DMS79 treated with DMSO at 0.1 percent for 48 hours (cell line): Measurements from ENCODE around the gene RPS10.
"Not testable (repeated sequence)": the region's sequence is repeated elsewhere in the genome, so short reads cannot be mapped to it uniquely, and the experiment has no call there.

Source experiments
- DNase-seq: peaks from one replicate; lab custom pipeline; 2025; lab: John Stamatoyannopoulos, UW

RPS10 gene

DNA sequence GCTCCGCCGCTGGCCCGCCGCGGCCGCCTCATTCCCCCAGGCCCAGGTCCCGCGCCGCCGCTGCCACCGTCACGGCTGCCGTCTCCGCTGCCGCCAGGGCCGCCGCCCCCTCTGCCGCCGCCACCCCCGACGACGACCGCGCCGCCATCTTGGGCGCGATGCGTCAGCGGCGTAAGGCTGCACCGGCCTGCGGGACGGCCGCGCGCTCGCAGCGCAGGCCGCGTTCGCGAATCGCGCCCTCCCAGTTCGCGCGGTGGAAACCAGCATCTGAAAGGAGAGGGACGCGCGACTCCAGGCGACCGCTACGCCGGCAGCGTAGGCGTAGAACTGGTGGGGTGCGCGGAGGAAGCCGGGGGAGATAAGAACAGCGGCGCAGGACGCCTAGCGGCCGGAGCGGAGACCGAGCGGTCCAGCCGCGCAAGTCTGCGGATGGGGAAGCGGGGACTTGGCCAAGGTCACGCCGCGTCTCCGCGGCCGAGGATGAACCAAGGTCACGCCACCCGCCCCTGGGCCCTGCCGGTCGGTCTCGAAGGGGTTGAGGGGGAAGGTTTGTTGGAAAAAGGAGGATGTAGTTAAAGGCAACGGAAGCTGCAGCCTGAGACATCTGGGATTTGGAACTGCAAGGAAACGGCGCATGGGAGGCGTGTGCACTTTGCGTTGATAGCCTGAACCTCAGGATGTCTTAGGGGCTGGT lies 33.2 kb downstream of the RPS10 start, which contains the start of gene NUDT3:
Gene NUDT3 (minus strand): TSS at position 173 of the 694 bp plus-strand sequence. CDS start 307 bp downstream, outside the sequence.
- DNase-seq: peak; percentile 90

DNA sequence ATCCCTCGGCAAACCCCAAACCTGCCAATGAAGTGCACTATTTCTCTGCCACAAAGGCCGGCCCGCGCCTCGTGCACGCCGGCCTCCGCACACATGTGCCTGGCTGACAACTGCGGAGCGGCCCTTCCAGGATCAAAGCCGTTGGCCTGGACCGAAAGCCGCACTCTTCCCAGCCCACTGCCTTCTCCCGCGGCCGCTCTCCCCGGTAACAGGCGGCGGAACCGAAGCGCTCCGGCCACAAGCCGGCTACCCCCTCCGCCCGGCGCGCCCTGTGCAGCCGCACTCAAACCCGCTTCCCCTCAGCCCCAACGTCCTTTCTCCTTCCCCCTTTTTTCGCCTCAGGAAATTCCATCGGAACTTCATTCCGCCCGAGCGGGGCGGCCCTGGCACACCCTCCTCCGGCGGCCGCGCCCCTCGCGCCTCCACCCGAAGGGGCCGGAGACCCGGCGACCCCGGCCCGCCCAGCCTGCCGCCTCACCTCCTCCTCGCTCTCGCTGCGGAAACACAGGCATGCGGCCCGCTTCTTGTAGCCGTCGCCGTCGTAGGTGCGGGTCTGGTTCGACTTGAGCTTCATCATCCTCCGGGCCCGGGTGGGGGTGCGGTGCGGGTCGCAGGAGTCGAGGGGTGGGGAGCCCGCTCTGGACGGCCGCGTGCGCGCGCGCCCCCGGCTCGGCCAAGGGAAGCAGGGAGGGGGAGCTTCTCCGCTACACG lies 33.9 kb downstream of the RPS10 start:
- peak; percentile 50 for DNase-seq

DNA sequence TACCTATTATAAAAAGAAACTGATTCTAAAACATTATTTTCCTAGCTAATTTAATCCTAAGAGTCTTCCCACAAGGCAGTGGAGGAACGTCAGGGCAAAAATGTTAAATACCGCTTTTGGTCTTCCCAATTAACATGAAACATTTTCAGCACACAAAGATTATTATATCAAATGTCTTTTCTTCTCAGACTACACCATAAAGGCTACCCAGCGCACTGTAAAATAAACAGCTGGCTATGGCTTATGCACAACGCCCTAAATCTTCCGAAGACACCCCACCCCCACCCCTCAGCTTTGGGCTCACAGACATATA lies 34.4 kb downstream of the RPS10 start:
- DNase-seq: no peak

DNA sequence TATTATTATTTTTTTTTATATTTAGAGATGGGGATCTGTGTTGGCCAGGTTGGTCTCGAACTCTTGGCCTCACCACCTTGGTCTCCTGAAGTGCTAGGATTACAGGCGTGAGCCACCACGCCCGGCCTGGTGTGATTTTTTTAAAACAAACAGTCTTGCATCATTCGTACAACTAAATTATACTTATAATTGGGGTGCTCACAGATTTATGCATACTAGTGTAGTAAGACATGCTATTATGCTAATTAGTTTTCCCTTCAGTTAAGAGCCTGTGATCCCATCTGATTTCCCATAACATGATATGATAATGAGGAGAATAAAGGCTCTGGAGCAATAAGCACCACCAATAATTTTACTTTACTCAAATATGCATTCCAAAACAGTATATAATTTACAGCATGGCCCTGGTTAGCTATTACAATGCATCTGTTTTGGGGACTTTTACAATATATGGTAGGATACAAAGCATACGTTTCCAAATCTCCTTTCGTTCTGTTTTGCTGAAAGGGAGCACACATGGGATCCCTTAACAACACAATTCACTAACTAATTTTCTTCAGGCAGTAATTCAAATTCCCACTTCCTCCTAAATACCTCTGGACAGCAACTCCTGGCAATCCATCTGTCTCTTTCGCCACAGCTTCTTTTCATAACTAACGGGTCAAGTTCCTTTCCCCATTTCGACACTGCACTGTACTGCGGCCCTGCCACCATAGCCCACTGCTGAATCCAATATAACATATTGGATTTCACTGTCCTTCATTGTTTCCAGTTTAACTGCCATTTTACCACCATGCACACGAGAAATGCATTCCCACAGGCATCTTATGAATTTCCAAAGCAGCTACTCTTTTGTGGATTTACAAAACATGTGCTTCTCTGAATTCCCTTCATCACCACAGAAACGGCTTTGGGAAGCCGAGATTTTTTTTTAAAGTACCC lies 35.1 kb downstream of the RPS10 start:
- peak; percentile 50 for DNase-seq

DNA sequence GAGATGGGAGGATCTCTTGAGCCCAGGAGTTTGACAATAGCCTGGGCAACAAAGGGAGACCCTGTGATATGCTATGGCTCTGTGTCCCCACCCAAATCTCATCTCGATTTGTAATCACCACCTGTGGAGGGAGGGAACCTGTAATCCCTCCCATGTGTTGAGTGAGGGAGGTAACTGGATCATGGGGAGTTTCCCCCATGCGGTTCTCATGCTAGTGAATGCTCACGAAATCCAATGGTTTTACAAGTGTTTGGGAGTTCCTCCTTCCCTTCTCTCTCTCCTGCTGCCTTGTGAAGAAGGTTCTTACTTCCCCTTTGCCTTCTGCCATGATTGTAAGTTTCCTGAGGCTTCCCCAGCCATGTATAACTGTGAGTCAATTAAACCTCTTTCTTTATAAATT lies 36.8 kb downstream of the RPS10 start:
- no peak for DNase-seq

DNA sequence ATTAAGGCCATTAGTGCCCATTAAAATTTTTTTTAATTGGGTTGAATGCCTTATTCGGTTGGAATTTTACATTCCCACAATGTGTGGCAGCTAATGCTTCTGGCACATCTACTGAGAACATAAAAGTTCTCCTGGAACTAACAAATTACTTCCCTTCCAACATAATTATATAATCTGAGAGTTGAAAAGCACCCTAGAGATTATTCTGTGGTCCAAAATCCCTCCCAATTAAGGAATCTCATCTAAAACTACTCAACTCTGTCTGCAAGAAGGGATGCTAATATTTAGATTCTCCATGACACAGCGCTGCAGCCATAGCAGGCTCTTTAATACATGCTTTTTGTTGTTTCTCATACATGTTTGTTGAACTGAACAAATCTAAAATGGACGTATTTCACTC lies 37.4 kb downstream of the RPS10 start:
- DNase-seq: no peak

DNA sequence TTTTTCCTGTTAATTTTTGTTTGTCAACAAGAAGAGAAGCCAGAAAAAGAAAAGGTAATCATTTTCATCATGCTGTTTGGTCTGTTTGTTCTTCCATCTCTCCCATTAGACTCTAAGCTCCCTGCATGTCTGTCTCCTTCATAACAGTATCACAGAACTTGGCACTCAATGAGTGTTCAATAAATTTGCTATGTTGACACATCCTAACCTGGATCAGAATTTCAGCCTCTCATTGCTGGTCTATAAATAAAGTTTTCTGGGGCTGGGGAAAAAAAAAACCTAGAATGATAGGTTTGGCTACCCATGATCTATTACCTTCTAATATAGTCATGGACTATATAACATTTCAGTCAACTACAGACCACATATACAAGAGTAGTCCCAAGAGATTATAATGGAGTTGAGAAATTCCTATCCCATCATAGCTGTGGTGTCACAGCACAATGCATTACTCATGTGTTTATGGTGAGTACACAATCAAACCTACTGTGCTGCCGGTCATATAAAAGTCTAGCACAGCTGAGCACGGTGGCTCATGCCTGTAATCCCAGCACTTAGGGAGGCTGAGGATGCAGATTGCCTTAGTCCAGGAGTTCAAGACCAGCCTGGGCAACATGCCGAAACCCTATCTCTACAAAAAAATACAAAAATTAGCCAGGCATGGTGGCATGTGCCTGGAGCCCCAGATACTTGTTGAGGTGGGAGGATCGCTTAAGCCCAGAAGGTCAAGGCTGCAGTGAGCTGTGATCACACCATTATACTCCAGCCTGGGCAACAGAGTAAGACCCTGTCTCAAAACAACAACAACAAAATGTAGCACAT lies 39.3 kb downstream of the RPS10 start:
- DNase-seq: no peak

DNA sequence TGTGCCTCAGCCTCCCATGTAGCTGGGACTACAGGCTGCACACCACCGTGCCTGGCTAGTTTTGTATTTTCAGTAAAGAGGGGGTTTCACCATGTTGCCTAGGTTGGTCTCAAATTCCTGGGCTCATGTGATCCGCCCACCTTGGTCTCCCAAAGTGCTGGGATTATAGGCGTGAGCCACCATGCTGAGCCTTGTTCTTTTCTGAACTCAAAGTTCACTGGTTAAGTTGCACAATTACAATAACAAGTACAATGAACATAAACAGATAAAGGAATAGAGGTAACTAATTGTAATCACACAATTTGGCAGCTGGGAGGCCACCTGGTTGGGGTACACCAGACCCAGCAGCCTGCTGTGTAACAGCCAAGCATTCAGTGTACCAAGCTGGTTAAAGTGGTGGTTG lies 40.1 kb downstream of the RPS10 start:
- no peak for DNase-seq

DNA sequence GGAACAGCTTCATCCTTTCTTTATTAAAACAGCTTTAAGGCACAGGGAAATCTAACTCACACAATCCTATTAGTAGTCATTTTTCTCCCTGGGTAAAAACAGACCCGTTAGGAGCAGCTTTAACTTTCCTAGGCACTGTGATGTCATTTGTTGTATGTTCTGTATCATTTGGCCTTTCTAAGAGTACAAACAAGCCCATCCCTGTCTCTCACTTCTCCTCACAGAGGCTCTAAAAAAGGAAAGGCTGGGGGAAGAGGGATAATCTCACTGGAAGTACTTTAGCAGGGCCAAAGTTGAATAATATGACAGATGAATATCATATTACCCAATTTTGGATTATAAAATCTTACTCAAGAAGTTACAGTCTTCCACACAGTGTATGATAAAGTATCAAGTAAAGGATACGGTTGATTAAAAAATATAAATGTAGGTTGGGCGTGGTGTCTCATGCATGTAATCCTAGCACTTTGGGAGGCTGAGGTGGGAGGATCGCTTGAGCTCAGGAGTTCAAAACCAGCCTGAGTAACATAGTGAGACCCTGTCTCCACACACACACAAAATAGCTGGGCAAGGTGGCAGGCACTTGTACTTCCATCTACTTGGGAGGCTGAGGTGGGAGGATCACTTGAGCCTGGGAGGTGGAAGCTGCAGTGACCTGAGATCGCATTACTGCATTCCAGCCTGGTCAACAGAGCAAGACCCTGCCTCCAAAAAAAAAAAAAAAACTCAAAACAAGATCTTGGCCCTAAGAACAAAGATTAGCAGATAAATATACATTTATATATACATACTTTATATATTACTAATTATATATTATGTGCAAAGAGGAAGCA lies 41.3 kb downstream of the RPS10 start:
- no peak for DNase-seq

DNA sequence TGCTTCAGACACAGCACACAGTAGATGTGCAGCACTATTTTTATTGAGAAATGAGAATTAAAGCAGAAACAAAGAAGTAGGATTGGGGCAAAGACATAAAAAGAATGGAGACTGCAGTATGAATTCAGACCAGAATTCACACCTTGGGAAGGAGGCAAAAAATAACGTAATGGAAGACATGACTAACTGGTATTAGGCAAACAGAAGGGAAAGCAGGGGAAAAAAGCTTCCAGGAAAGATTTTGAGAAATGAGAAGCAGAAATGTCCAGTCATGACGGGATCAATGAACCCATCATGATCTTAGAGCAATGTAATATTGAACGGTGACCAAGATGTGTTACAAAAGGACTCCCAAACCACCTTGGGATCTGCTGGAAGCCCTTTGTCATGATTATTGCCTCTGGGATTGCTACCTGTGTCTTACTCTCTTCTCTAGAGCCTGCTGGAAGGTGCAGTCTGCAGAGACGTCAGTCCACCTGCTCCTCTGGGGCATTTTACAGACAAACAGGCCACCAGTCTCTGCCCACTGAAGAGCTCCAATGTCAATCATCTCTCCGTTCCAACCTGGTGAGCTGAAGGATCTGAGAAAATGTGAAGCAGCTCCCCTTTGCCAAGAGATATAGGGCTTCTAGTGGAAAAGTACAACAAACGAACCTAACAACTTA lies 42.1 kb downstream of the RPS10 start:
- no peak for DNase-seq

DNA sequence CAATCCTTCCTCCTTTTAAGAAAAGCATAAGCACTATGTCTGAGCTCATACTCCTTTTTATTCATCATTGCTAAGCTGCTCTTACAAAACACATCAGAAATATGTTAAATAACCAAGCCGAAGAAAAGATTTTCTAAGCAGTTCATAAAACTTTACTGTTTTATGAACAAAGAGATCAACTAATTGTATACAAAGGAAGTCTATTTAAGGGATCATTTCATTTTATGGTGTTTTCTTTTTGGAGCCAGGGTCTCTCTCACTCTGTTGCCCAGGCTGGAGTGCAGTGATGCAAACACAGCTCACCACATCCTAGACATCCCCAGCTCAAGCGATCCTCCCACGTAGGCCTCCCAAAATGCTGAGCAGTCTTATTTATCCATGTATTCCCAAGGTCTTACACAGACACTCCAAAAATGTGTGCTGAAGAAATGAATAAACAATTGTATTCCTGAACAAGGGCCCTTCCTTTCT lies 42.7 kb downstream of the RPS10 start:
- DNase-seq: no peak

DNA sequence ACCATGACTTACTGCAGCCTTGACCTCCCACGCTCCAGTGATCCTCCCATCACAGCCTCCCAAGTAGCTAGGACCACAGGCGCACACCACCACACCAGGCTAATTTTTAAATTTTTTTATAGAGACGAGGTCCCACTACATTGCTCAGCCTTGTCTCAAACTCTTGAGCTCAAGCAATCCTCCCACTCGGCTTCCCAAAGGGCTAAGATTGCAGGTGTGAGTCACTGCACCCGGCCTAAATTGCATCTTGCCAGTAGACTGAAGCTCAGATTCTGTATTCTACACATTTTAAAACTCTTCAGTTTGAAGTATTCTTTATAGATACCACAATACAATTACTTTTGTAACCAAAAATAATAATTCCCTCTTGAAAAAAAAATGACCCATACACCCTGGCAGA lies 44.8 kb downstream of the RPS10 start:
- no peak for DNase-seq

DNA sequence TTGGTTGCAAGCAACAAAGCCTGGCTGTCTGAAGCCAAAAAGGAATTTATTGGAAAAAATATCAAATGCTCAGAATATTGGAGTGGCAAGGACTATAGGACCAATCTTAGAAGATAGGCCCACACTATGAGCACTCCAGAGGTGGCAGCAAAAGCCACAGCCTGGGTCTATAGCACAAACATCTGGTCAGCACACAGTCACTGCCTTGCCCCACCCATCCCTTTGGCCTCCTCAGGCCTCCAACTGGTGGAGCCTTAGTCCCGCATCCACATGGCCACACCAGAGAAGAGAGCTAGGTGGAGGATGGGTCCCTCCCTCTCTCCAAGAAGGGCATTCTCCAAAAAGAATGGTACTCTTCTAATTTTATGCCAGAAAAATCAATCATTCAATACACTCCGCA lies 47.4 kb downstream of the RPS10 start:
- no peak for DNase-seq

DNA sequence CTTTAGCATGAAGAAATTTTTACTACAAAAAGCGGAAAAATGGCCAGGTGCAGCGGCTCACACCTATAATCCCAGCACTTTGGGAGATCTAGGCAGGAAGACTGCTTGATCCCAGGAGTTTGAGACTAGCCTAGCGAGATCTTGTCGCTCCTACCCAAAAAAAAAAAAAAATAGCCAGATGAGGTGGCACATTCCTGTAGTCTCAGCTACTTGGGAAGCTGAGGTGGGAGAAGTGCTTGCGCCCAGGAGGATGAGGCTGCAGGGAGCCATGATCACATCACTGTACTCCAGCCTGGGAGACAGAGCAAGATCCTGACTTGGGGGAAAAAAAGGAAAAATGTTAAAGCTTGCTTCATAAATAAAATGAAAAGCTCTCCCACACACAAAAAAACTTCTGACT lies 47.9 kb downstream of the RPS10 start:
- DNase-seq: no peak

DNA sequence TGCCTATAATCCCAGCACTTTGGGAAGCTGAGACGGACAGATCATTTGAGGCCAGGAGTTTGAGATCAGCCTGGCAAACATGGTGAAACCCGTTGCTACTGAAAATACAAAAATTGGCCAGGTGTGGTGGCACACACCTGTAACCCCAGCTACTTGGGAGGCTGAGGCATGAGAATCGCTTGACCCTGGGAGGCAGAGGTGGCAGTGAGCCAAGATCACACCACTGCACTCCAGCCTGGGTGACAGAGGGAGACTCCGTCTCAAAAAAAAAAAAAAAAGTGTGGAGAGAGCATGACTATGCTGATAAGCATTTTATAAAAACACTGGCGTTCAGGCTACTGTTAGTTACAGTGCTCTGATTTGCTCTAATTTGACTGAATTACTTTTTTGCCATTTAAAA lies 48.3 kb downstream of the RPS10 start:
- DNase-seq: not testable (repeated sequence)

DNA sequence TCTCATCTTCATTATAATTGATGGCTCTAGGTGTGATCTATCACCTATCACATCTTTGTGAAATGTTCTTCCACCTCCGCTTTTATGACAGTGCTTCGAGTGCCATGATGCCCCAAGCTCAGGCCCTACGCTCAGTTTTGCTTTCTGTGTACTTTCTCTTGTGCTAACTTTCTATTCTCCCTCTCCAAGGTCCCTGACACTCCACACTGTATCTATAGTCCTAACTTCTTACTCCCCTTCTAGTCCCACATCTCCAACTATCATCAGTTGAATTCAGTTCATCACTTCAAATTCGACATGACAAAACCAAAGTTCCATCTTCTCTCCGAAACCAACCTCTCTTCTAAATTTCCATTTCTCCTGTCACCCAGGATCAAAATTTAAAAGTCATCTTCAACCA lies 50.0 kb downstream of the RPS10 start:
- DNase-seq: no peak

DNA sequence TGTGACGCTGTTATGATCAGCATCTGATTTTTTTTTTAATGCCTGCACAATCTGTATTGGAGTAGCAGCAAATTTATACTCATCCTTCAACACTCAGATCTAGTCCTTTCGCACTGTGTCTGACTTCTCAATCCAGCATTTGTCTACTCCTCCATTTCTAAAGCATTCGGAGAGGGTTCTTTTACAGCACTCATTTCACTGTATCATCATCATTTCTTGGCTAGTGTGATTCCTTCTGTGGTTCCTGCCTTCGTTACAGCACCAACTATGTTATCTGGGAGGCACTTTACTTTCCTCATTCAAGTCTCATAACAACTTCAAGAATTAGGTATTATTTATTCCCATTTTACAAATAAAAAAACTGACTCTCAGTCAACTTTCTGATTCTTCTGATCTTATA lies 51.4 kb downstream of the RPS10 start:
- DNase-seq: no peak

DNA sequence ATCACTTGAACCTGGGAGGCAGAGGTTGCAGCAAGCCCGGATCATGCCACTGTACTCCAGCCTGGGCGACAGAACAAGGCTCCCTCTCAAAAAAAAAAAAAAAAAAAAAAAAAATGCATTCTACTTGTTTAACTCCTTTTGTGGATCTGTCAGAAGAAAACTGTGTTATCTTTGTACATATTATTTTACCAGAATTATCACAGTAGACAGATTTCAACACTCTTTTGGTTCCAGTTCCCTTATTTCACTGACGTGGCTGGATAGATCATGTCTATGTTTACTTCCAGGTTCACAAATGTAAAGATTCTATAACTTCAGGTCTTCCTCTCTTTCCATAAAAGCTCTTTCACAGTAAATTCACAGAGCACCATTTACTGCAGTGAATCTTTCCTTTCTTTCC lies 51.8 kb downstream of the RPS10 start:
- DNase-seq: no peak

DNA sequence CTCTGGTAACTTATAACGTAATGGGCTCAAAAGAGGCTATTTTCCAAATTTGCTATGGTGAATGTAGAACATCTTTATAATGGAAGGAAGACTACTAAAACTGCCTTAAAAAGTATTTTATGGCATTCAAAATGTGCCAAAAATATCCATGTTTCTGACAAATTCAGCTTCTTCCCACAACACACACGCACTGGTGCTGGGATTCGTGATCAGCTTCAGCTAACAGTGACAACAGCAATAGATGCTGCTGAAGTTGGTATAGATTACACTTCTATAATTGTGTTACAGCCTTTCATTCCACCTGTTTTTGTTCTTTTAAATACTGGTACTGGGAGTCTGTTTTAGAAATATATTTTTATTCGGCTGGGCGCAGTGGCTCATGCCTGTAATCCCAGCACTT lies 52.4 kb downstream of the RPS10 start:
- DNase-seq: no peak

DNA sequence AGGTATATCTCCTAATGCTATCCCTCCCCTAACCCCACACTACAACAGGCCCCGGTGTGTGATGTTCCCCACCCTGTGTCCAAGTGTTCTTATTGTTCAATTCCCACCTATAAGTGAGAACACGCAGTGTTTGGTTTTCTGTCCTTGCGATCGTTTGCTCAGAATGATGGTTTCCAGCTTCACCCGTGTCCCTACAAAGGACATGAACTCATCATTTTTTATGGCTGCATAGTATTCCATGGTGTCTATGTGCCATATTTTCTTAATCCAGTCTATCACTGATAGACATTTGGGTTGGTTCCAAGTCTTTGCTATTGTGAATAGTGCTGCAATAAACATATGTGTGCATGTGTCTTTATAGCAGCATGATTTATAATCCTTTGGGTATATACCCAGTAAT lies 54.0 kb downstream of the RPS10 start:
- not testable (repeated sequence) for DNase-seq
